ENCODE measurements around the gene ALPL.

The ALPL gene

DNA sequence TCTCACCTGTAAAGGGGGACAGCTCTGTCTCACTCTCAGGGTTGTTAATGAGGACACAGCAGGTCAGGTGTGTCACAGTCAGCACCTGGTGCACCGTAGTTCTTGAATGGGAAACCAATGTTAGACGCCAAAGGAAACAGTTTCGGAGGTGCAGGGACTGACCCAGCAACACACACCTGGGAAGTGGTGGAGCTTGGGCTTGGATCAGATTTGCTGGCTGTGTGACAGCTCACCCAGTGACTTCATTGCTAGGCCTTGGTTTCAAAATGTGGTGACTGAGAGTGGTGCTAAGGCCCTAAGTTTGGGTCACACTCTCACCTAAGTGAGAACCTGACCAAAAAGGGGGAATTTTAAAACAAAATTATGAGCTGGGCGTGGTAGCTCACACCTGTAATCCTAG is 34.9 kb downstream of the ALPL start:
- TF ChIP-seq, protein P1, sequence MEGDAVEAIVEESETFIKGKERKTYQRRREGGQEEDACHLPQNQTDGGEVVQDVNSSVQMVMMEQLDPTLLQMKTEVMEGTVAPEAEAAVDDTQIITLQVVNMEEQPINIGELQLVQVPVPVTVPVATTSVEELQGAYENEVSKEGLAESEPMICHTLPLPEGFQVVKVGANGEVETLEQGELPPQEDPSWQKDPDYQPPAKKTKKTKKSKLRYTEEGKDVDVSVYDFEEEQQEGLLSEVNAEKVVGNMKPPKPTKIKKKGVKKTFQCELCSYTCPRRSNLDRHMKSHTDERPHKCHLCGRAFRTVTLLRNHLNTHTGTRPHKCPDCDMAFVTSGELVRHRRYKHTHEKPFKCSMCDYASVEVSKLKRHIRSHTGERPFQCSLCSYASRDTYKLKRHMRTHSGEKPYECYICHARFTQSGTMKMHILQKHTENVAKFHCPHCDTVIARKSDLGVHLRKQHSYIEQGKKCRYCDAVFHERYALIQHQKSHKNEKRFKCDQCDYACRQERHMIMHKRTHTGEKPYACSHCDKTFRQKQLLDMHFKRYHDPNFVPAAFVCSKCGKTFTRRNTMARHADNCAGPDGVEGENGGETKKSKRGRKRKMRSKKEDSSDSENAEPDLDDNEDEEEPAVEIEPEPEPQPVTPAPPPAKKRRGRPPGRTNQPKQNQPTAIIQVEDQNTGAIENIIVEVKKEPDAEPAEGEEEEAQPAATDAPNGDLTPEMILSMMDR (IDR thresholded peaks at IDR 0.05; ENCODE audit: low read depth, low read length): no peak
- TF ChIP-seq EZH2phosphoT487 (IDR thresholded peaks at IDR 0.05; ENCODE audit: low read depth): no peak
- Histone ChIP-seq H3K27me3 (ENCODE audit: low read depth, low read length) (no peaks in the 10 kb centered on the region), H2AFZ (ENCODE audit: low read depth, low read length) (no peak overlapping the region), H3K9me3 (ENCODE audit: insufficient read depth, low read length) (no peaks in the 10 kb centered on the region), H3K4me2 (ENCODE audit: low read length) (no peak overlapping the region), H3K36me3 (replicated peaks; ENCODE audit: low read depth, low read length) (no peaks in the 10 kb centered on the region), H4K20me1 (ENCODE audit: insufficient read depth, low read length) (no peaks in the 10 kb centered on the region), H3K9ac (ENCODE audit: low read length) (no peak overlapping the region), H3K4me3 (ENCODE audit: low read length) (no peak overlapping the region), H3K79me2 (ENCODE audit: low read length) (no peaks in the 10 kb centered on the region), H3K4me1 (ENCODE audit: low read length) (no peaks in the 10 kb centered on the region), H3K27ac (ENCODE audit: low read length) (no peak overlapping the region)

GRCh38 chr1:21546122-21546825 is 37.1 kb downstream of the ALPL start:
- Histone ChIP-seq H3K4me2 (ENCODE audit: low read length) (no peak overlapping the region), H4K20me1 (ENCODE audit: insufficient read depth, low read length) (no peaks in the 10 kb centered on the region), H3K9me3 (ENCODE audit: insufficient read depth, low read length) (no peaks in the 10 kb centered on the region), H3K9ac (ENCODE audit: low read length) (no peak overlapping the region), H3K27ac (ENCODE audit: low read length) (no peak overlapping the region), H3K4me1 (ENCODE audit: low read length) (no peaks in the 10 kb centered on the region), H2AFZ (ENCODE audit: low read depth, low read length) (no peak overlapping the region), H3K27me3 (ENCODE audit: low read depth, low read length) (peaks cover 6% of the 10 kb centered on the region; the same call in 1 of the 2 replicates), H3K79me2 (ENCODE audit: low read length) (no peaks in the 10 kb centered on the region), H3K4me3 (ENCODE audit: low read length) (no peak overlapping the region), H3K36me3 (replicated peaks; ENCODE audit: low read depth, low read length) (no peaks in the 10 kb centered on the region)
- TF ChIP-seq EZH2phosphoT487 (IDR thresholded peaks at IDR 0.05; ENCODE audit: low read depth): no peak
- TF ChIP-seq, protein P1 (IDR thresholded peaks at IDR 0.05; ENCODE audit: low read depth, low read length): no peak

DNA sequence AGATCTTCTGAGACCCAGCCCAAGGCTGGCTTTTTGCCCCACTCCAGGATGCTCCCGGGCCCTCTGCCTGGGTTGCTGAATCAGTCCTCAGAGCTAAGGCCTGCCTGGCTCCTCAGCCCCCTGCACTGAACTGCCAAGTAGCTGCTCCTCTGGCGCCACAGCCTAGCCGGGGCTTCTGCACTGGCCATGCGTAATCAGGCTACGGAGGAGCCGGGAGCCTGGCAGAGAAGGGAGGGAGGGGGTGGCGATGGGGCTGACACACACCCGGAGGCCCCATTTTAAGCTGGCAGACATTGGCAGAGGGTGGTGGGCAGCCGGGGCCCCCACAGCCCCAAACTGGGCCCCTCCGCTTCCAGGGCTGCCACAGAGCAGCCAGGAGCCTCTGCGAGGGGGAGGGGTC is 38.7 kb downstream of the ALPL start:
- TF ChIP-seq EZH2phosphoT487 (IDR thresholded peaks at IDR 0.05; ENCODE audit: low read depth): no peak
- TF ChIP-seq, protein P1 (IDR thresholded peaks at IDR 0.05; ENCODE audit: low read depth, low read length): no peak
- Histone ChIP-seq H3K27me3 (ENCODE audit: low read depth, low read length) (peaks cover 6% of the 10 kb centered on the region; the same call in 1 of the 2 replicates), H3K4me2 (ENCODE audit: low read length) (no peak overlapping the region), H3K27ac (ENCODE audit: low read length) (no peak overlapping the region), H3K4me3 (ENCODE audit: low read length) (no peak overlapping the region), H3K9me3 (ENCODE audit: insufficient read depth, low read length) (no peaks in the 10 kb centered on the region), H2AFZ (ENCODE audit: low read depth, low read length) (no peak overlapping the region), H3K9ac (ENCODE audit: low read length) (no peak overlapping the region), H3K4me1 (ENCODE audit: low read length) (no peaks in the 10 kb centered on the region), H3K36me3 (replicated peaks; ENCODE audit: low read depth, low read length) (no peaks in the 10 kb centered on the region), H4K20me1 (ENCODE audit: insufficient read depth, low read length) (no peaks in the 10 kb centered on the region), H3K79me2 (ENCODE audit: low read length) (no peaks in the 10 kb centered on the region)

GRCh38 chr1:21550097-21550496 is 40.9 kb downstream of the ALPL start:
- Histone ChIP-seq H3K36me3 (replicated peaks; ENCODE audit: low read depth, low read length) (no peaks in the 10 kb centered on the region), H3K9ac (ENCODE audit: low read length) (no peak overlapping the region), H2AFZ (ENCODE audit: low read depth, low read length) (no peak overlapping the region), H4K20me1 (ENCODE audit: insufficient read depth, low read length) (no peaks in the 10 kb centered on the region), H3K27me3 (ENCODE audit: low read depth, low read length) (peaks cover 6% of the 10 kb centered on the region; the same call in 1 of the 2 replicates), H3K27ac (ENCODE audit: low read length) (no peak overlapping the region), H3K9me3 (ENCODE audit: insufficient read depth, low read length) (no peaks in the 10 kb centered on the region), H3K4me2 (ENCODE audit: low read length) (no peak overlapping the region), H3K79me2 (ENCODE audit: low read length) (no peaks in the 10 kb centered on the region), H3K4me1 (ENCODE audit: low read length) (no peaks in the 10 kb centered on the region), H3K4me3 (ENCODE audit: low read length) (no peak overlapping the region)
- no peak for TF ChIP-seq EZH2phosphoT487 (IDR thresholded peaks at IDR 0.05; ENCODE audit: low read depth)

Data from OCI-LY3 (cell line).